CD4-positive, alpha-beta T cell treated with Interferon gamma for 1 hour (primary cell): ENCODE results near the gene PLSCR3.

Experiments used
- DNase-seq: peaks from one replicate; pipeline ENCODE4 v3.0.0-alpha.2; 2020

PLSCR3 gene

GRCh38 chr17:7346761-7347614, 47.3 kb downstream of the PLSCR3 start:
- no peak for DNase-seq

GRCh38 chr17:7343250-7343649, 51.1 kb downstream of the PLSCR3 start:
- no peak for DNase-seq

DNA sequence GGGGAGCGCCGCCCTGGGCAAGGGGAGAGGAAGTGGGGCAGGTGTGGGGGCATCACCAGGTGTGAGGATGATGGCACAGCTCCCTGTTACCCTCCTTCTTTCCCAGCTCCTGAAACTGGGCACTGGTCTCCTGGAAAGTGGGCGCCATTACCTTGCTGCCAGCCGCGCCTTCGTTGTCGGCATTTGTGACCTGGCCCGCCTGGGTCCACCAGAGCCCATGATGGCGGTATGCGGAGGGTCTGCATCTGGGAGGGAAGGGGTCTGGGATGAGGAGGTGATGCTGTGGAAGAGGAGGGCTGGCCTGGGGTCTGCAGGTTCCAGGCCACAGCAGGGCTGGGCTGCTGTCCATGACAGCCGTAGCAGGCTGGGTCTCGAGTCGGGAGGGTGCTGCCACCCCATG, 52.5 kb downstream of the PLSCR3 start:
- no peak for DNase-seq

- no peak for DNase-seq
Measured at GRCh38 chr17:7340179-7340578, 54.1 kb downstream of the PLSCR3 start.
